NT2/D1 (cell line): ENCODE measurements around the gene PNKP.

ENCODE experiments used
- SUZ12 ChIP-seq: IDR thresholded peaks from 2 replicates; pipeline ENCODE4 v1.6.1; 2011; ENCODE audit not compliant: insufficient read length, insufficient read depth; ENCODE audit errors: extremely low read depth
- YY1 ChIP-seq: IDR thresholded peaks from 2 replicates; pipeline ENCODE4 v1.6.1; 2011; ENCODE audit not compliant: insufficient read length, insufficient read depth
- ZNF274 ChIP-seq: IDR thresholded peaks from 2 replicates; pipeline ENCODE4 v1.6.1; 2011; ENCODE audit warnings: mild to moderate bottlenecking, low read depth, low read length

DNA sequence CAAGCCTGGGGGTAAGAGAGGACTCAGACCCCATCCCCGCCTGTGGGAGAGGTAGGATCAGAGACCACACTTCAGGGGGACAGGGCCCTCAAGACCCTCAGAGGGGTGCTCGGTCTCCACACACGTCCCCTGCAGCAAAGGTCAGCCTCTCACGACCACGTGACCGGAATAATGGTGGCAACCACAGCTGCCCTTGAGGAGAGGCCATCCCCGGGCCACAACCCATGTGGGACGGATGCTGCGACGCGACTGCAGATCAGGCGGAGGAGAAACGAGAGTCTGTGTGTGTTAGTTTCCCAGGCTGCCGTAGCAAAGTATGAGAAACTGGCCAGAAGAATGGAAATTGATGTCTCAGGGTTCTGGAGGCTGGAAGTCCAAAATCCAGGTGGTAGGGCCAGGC lies 40.3 kb downstream of the PNKP start:
- TF ChIP-seq YY1 (no peak), SUZ12 (no peak), ZNF274 (no peak)
